Superior temporal gyrus (tissue), 1 donor: ENCODE data around the gene KDM4C.

Experiments used
- DNase-seq: peaks from one replicate; pipeline ENCODE4 v3.0.0-alpha.2; 2016; ENCODE audit errors: extremely low spot score

The KDM4C gene

DNA sequence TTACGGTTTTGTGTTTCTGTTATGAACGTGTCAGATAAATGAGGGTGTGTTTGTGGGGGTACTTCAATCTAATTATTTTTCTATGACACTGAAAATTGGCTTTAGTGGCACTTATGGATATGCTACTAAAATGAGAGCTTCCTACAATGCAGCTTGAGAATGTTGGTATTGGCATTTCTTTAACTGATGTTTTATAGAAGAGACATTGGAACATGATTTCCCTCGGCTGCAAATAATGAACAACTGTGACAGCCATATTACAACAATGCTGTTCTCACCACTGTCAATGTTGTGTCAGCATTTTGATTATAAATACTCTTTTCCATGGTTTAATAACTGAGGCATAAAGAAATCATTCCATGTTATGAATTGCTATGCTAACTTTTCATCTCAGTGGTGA, 279.4 kb downstream of the KDM4C start:
- DNase-seq, result no peak

DNA sequence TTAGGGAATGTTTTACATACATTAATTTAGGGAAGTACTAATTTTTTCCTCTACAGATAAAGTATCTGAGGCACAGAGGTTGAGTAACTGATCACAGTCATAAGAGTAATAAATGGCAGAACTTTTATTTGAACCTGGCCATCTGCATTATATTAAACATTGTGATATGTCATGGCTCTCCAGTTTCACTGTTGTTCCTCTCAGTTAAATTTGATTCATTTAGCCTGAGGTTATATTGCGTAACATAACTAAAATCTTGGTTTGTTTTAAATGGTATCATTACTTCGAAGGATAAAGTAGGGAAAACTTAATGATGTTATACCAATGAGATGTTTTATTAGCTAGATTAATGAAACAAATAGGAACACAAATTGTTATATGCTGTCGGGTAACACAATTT, 284.4 kb downstream of the KDM4C start:
- no peak for DNase-seq

DNA sequence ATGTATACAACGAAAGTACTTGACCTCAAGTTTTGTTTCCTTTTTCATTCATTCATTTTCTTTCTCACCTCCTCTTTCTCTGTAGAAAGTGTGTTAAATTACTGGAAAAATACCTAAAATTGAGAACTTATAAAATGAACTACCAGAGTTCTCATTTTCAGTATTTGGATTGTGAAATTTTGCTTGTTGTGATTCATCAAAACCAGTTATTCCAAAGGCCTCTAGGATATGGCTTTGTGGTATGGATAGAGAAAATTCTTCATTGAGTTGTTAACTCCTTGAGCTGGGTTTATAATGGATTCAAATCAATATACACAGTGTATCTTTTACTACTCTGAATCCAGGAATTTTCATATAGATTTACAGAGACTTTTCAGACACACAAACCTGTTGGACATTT, 287.6 kb downstream of the KDM4C start:
- DNase-seq, result no peak

DNA sequence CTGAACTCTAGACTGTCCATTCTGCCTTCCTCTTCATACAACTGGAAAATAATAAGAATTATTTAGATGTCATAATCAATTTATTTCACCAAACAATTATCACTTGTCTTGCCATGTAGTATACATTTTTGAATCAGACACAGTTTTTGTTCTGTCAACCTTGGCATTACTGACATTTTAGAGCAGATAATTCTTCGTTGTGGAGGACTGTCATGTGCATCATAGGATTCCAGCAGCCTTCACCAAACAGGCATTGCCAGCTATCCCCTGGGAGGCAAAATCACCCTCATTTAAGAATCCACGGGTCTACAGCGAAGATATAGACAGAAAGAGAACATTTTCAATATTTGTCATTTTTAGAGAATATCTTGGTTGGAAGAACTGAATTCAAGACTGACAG, 293.9 kb downstream of the KDM4C start:
- DNase-seq, result no peak

DNA sequence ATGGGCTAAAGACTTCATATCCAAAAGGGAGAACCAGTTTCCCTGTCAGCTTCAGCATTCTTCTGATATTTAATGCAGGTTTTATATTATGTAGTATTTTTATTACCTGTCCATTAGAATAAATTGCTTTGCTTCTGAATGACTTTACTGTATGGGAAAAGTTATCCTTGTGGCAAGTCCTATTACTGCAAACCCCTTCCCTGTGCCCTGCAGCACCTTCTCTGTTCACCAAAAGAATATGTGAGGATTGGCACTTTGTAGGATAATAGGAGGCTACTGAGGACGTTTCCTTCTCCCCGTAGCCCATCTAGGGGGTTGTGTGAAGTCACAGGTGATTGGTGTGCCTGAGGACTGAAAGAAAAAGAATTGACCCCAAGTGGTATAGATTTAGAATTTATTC, 296.1 kb downstream of the KDM4C start:
- no peak for DNase-seq

DNA sequence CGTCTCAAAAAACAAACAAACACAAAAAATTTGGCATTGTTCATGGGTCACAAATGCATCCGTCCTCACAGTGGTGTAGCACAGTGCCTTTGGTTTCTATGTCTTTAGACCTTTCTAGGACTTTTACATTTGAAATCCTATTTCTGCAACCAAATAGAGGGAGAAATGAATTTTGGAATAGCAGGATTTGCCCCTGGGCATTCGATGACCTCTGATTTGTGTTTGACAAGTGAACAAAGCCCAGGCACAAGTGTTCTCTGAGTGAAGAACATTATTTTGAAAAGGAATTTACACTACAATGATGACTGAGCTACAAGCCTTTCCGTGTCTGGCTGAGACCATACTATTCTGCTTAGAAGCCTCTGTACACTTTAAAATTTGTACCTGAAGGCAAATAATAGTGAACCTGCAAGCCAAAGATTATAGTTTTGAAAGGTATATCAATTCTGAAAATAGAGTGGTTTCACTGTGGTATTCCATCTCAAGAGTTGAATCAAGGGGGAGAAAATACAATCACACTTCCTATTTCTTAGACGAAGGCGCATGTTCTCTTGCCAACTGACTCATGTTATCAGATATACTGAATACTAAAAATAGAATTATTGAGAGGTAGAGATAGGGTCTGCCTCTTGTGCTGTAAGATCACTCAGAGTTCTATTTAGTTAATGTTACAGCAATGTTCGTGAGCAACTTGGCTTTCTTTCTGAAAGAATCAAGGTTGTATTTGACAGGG, 297.6 kb downstream of the KDM4C start:
- DNase-seq, result no peak

DNA sequence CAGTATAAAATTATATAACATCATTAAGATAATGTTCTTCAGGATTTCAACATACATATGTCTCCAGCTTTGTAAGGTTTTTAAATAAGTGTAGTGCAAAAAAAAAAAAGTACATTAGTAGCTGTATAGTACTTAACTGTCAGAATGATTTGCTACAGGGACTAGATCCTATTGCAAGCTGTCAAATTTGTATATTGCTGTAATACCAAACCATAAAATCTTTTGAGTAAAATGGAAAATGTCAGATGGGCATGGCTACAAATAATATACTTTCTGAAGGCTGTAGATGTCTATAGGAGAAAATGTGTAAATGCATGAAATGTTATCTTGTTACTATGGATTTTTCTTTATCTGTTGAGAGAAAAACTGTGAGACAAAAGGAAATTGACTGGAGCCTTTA, 298.5 kb downstream of the KDM4C start:
- DNase-seq, result no peak

DNA sequence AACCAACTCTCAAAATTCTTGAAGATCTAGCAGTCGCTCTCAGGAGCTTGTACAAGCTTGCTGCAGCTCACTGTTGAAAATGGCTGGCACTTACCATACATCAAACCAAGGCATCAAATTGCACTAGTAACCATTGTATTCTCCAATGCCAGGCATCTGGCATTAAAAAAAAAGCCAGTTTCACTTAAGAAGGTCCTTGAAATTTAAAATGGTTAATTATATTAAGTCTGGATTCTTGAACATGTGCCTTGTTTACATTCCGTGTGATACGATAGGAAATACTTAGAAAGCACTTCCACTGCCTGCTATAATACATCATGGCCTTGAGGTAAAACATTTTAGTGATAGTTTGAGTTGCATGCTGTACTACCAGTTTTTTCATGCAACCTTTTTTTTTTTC, 300.7 kb downstream of the KDM4C start:
- DNase-seq, result no peak

DNA sequence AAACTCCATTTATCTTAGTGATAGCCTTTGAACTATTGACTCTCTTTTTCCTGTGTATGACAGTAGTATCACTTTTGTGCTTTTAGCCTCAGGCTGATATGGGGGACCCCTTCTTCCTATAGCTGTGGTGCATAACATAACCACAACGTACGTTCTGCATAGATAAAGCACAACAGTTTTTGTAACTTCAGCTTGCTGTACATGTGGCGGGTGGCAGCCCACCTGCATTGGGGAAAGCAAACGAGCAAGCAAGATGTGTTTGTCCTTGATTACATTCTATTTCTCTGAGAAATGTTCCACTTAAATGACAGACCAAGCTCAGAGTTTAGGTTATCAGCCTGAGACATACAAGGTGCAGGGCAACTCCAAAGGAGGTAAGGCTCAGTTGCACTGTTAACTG, 309.4 kb downstream of the KDM4C start:
- no peak for DNase-seq

DNA sequence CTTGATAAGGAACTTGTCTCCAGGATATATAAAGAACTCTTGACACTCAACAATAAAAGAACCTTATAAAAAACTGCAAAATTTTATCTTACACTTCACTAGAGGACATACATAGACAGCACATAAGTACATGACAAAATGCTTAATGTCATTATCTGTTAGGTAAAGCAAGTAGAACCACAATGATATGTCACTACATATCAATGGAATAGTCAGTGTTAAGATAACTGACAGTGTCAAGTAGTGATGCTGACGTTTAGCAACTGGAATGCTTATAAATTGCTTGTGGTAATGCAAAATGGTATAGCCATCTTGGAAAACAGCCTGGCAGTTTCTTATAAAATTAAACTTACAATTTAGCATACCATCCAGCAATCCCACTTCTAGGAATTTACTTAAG, 314.1 kb downstream of the KDM4C start:
- no peak for DNase-seq

DNA sequence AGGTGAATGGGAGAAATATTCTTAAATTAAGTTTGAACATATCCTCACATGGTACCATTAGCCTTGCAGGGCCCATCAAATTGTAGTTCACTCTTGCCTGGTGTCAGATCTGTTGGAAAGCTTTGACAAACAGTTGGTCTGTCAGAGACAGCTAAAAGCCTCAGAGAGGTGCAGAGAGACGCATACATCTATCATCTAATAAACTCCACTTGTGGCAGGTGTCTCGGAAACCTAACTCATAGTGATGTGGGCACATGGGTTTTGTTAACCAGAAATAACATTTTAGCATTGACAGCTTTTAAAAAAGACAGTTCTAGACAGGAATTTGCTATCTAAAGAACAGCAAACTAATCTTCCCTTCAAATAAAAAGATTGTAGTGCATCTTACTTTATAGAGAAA, 315.9 kb downstream of the KDM4C start:
- DNase-seq, result no peak

DNA sequence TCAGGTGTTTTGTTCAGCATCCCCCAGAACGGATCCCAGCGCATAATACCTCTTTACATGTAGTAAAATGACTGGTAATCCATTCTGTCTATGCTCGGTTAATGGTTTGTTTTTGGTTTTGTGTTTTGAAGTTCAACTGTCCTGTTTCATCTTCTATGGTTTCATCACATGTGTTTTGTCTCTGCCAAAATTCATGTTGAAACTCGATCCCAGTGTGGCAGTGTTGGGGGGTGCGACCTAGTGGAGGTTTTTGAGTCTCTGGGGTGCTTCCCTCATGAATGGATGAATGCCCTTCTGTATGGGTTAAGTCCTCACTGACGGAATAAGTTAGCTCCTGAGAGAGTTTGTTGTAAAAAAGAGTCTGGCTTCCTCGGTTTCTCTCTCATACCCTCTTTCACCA, 317.4 kb downstream of the KDM4C start:
- no peak for DNase-seq

DNA sequence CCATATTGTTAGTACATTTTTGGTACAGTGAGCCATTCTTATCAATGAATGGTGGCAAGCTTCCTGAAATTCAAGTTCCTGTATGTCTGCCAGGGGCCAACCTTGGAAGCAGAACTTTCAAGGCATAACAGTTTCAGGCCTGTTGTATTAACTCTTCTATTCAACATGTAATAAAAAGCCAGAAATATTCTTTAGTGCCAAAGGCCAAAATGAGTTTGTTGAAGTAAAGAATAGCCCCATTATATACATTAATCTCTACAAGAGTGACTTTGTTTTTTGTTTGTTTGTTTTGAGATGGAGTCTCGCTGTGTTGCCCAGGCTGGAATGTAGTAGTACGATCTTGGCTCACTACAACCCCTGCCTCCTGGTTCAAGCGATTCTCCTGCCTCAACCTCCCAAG, 321.3 kb downstream of the KDM4C start:
- no peak for DNase-seq

DNA sequence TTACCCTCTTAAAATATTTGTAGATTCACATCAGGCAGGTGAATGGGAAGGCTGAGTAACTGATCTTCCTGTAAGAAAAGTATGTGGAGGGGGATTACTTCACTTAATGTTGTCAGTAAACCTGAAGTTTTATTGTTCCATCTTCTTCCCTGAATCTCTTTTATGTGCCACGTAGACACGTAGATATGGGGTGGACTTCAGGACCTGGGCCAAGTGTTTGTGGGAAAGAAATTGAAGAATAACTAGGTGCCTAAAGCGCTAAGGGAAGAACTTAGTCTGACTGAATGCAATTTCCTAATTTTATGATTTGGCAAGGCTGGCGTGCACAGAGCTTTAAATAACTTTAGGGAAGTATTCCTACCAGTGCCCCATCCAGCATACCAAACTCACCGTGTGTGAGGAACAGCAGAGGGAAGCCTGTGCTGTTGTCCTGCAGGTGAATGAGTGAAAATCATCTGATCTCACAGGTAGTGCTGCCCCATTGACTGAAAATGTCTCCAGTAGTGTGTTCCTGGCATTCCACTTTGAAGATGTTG, 323.4 kb downstream of the KDM4C start:
- no peak for DNase-seq

DNA sequence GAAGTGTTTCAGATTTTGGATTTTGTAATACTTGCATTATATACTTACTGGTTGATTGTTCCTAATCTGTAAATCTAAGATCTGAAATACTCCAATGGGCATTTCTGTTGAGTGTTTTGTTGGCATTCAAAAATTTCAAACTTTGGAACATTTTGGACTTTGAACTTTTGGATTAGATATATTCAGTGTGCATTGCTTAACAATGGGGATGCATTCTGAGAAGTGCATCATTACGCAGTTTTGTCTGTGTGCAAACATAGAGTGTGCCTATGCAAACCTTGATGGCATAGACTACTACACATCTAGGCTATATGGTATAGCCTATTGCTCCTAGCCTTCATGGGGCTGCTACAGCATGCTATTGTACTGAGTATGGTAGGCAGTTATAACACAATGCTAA, 325.4 kb downstream of the KDM4C start:
- DNase-seq, result no peak

DNA sequence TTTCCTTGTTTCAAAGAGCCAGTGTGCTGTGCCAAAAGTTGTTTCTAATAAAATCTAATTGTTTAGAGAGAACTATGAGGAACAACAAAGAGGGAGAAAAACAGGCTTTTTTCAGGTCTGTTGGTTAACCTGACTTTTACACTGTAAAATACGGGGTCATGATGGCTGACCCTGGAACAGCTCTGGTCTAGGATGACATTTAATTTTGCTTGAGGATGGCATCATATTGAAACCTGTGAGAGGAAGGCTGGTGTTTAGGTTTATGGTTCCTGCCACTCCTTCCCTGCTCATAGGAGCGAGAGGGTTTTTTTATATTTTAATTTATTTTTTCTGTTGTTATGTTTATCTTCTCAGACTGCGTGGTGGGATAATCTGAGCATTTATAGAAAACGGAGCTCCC, 327.6 kb downstream of the KDM4C start:
- no peak for DNase-seq

DNA sequence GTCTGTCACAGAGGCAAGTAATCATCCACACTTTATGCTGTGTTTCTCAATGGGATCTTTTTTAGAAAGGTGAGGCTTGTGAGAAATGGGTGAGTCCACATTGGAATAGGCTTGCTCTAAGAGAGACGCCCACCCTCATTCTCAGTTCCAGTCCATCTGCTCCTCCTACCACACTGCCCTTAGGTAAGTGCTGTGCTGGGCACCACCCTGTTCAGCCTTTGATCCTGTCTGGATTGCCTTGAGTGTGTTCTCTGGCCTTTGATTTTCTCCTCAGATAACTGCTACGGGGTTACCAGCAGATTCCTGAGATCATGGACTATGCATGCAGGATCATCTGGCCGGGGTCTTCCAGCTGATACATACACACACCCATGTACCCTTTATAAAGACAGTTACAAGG, 328.6 kb downstream of the KDM4C start:
- no peak for DNase-seq

DNA sequence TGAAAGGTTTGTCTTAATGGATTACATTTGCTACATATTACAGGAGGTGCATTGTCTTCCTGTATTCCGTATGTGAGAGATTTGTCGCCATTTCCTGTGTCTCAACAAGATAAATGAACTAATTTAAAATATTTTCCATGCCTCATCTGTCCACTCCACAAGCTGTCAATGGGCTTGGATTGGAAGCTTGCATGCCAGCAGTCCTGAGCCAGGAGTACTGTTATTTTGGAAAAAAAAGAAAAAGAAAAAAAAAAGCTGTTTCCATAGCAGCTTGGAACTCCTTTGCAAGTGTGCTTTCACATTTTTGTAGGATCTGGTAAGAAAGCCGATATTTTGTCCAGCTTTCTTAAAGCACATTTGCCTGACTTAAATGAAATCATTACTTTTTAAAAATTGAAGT, 330.8 kb downstream of the KDM4C start:
- DNase-seq, result no peak

DNA sequence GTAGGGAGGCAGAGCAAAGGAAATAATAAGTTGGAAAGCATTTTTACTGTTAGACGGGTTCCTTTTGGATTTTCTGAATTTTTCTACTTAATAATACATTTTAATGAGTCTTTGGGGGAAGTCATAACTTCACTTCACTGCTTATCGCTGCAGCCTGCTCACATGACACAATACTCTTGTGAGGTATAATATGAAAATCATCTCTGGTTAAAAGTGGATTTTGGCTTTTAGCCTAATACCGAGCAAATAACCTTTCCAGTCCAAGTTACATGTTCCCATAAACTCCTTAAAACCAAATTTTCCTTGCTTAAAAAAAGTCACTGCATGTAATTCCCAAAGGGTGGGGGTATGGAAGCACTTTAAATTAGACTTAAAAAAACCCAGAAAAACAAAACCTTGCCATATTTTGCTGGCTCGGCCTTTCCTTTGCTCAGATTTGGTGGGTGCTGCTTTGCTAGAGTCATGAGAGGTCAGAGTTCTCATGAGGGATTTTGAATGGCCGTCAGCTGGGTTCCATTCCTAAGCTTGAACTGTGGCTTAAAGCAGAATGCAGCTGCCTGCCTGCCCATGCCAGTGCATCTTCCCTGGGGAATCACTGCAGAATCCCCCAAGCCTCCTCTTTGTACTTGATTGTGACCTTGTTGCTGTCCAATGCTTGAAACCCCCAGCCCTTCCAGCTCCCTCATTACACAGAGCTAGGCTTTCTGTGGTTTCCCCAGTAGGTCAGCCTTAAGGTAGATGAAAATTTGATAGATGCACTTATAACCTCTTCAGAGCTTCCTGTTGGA, 331.8 kb downstream of the KDM4C start:
- no peak for DNase-seq

DNA sequence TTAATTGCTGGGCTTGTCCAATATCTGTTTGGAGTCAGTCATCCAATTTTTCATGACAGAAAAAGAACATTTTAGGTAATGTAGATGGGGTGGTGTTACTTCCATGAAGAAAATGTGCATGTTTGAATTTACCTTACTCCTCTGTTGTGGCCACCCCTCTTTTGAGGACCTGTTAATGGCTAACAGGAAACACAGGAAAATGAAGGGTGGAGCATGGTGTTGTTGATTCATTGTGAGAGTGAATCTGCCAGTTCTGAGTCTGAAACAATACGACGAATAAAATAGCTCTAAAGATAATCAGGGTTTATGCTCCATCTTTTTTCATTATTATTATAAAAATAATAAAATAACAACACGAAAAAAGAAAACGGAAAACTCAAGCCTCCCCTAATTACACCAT, 335.3 kb downstream of the KDM4C start:
- no peak for DNase-seq

DNA sequence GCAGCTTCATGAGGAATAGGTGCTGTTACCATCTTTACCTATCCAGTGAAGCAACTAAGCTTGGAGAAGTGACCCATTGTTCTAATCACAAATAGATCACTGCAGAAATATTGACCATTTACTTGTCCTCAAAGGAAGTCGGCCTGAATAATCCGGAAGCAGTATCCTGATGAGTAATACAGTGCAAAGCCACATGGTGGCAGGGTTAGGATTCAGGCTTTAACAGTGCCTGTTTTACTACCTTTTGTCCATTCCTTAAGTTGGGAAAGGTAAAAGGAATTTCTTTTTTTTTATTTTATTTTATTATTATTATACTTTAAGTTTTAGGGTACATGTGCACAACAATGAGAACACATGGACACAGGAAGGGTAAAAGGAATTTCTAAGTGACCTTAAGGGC, 336.3 kb downstream of the KDM4C start:
- DNase-seq, result no peak

DNA sequence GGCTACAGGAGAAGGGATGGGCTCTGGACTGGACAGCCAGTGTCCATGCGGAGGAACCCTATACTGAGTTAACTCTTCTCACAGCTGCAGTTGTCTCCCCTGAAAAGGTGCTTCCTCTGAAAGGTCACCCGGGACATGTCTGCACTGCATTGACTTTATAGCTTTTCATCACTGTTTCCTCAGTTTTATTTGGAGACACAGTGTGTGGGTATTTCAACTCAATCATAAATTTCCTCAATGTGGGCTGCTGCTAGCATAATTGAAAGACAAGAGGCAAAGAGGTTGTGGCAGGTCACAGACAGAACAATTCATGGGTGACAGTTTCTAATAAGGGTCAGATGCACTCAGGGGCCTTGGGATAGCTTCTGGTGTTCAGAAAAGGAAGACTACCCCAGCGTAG, 336.8 kb downstream of the KDM4C start:
- DNase-seq, result no peak

DNA sequence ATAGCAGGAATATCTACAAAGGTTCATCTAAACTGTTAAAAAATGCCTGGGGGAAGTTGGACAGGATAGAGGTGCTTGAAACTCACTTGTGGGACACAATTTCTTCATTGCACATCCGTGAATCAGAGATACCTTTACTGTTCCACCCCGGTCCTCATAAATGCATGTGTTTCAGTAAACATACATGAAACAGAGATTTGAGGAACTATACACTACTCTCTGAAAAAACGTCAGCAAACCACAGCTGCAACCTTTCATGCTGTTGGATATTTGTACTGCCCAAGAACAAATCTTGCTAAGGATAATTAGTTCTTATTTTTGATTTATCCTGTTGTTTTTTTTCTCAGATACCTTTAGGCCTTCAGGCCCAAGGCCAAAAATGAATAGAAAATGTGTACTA, 337.3 kb downstream of the KDM4C start:
- DNase-seq, result no peak
